NCI-H345 (cell line): ENCODE data around the gene UBE2A.

Source experiments
- DNase-seq: peaks from one replicate; lab custom pipeline; 2025; lab: John Stamatoyannopoulos, UW

UBE2A gene

DNA sequence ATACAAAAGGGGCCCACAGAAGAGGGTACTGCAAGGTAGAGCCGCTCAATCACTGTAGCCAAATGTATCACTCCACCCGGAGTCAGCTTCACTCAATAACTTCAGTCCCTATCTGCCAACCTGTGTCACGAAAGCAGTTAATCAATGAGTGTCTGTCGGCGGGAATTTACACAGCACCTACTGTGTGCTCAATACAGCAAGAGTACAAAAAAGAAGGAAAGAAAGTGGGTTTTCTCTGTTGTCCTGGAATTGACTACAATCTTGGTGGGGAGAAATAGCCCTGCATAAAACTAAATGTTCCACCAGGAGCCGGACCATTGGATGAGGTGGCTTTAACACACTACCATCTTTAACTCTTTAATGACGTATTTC lies 32.6 kb downstream of the UBE2A start:
- DNase-seq: no peak

DNA sequence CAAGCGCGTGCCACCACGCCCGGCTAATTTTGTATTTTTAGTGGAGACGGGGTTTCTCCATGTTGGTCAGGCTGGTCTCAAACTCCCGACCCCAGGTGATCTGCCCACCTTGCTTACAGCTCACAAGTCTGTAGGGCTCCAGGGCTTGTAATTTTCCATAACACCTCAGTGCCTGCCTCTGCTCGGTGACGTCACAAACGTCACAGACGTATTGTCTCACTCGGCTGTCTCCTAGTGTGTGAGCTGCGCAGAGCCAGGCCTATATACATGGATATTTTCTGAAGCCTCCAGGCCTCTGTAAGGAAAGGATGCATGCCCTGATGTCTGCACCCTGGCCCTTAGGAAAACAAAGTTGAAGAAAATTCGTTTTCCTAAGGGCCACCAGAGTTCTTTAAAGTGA lies 40.4 kb downstream of the UBE2A start:
- no peak for DNase-seq

DNA sequence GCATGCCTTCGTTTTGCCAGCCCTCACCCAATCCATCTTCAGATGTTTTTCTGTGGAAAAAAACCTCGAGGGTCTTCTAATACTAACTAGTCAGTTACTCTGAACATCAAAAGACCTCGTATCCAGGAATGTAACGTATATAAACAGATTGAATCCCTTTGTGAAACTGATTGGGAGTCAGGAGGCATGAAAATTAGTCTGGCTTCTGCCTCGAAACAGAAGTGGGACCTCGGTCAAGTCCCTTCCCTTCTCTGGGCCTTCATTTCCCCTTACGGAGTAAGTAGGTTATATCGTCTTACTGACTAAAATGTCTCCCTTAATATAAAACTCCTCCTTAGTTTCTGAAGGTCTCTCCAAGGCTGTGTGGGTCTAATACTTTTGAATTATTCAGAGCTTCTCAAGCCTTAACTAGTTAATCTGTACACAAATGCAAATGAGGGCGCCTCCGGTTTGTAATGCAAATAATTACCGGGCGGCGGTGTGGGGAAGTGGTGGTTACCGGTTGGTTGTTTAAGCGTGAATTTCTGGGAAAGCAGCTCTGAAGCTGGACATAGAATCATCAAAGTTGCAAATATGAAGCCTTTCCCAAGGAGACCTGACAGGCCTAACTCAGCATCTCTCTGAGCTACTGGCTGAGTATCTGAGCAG lies 43.3 kb downstream of the UBE2A start:
- no peak for DNase-seq

DNA sequence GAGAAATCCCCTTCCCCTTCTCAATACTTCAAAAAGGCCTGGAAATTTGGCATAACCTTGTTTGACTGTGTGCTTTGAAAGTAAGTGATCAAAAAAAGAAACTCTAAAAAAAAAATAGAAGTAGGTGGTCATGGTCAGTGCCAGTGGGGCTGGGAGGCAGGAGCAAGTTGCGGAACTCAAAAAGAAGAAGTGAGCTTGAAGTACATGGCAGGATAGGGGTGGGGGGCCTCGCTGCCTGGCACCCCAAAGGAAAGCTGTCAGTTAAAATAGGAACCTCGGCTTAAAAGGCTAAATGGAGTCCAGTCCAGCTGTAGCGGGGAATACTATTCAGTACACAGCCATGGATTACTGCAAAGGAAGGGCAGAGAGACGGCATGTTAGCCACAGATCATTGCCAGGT lies 44.1 kb downstream of the UBE2A start:
- no peak for DNase-seq

DNA sequence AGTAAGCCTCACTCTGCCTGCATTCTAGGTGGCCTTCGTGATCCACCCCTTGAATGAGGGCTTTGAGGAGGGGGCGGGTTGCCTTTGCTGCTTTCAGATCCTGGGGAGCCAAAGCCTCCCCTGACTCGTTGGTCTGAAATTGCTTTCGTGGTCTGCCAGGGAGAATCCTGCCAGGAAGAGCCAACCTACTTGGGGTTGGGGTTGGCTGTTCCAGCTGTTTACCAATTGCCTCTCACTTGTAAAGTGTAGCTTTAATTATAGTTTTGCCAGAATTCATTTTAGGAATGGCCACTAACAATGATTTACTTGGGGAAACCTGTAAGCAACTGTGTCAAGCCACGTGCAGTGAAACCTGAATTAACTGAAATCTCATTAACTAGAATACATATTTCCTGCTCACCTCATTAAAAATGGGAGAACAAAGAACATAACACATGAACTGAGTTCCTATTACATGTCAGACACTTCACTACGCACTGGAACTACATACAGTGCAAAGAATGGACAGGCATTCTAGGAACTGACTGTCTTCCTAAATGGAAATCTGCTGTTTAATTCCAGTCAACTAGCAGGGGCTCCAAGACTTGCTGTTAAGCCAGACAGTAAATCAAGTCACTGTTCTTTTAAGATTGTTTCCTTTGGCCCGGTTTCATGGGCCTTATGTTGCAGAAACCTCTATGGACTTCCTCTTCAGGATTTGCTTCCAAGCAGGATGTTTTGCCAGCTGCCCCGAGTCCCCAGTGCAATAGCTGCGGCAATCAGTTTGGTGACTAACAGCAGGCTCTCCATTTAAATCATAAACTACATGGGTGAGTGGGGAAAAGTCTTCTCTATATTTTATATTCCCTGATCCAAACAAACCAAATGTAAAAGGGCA lies 48.2 kb downstream of the UBE2A start:
- no peak for DNase-seq

DNA sequence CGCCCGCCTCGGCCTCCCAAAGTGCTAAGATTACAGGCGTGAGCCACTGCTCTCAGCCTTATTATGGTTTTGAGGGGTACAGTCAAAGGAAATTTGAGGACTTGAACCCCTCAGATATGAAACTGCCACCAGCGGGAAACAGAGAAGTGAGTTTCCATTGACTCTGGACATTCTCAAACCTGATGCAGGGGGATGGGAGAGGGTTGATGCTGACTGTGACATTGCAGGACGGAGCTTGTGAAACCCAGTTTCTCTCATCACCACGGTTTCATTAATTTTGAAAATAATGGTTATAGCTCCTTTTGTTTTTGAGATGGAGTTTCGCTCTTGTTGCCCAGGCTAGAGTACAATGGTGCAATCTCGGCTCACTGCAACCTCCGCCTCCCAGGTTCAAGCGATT lies 50.1 kb downstream of the UBE2A start:
- no peak for DNase-seq

DNA sequence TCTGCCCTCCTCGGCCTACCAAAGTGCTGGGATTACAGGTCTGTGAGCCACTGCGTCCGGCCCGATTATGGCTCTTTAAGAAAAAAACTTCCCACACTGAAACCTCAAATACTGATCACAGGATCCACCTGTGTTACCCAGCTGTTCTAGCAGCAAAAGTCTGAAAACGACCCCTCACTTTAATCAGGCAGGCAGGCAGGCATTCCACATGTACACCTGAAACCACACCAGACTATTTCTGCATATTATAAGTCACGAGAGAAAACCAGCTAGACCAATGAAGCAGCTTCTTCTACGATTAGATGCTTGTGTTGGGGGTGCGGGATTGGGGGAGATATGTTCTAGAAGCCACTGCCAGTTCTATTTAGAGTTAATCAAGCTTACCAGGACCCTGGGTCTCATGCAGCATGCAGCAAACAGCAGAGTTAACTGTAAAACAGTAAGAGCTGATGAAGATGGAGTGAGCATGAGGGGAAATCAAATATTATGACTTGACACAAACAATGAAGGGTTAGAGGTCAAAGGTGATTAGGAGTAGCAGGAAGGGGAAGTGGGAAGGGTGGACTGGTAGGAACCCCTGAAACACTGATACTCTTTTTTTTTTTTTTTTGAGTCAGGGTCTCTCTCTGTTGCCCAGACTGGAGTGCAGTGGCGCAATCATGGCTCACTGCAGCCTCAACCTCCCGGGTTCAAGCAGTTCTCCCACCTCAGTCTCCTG lies 50.7 kb downstream of the UBE2A start:
- DNase-seq: no peak

DNA sequence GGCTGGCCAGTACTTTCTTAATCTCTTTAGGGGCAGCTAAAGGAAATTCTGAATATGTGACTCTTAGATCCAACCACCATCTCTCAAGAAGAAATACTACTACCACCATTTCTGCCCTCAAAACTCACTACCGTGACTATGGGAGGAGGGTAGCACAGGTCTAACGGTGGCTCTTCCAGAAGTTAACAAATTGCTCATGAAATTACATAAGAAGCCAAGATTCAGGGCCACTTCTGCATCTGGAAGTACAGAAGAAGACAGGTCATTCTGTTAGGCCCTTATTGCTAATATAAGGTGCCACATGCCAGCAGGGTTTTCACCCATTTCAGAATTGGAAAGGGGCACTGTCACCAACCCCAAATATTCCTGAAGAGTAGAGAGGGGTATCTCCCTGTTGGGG lies 51.5 kb downstream of the UBE2A start:
- DNase-seq: no peak
